ENCODE results near the gene TMEM205. TPM values are rescaled to one million over a fixed set of nuclear protein-coding genes. Genes with fewer than 3 reads are reported as not detected.

The TMEM205 gene
- total RNA-seq, 2 experiments from 2014 or later: 39.9 to 58.9 TPM

- peak; percentile 48 for DNase-seq (ENCODE audit: low spot score)
- Histone ChIP-seq H3K27ac (ENCODE audit: low read depth, low read length, poor library complexity, severe bottlenecking) (no peak overlapping the region), H3K79me2 (ENCODE audit: insufficient read depth, low read depth, low read length) (peaks cover 26% of the 10 kb centered on the region), H4K20me1 (ENCODE audit: insufficient read depth, low read length) (no peaks in the 10 kb centered on the region), H2AFZ (ENCODE audit: low read length) (no peak overlapping the region), H3K9me3 (ENCODE audit: low read length) (no peaks in the 10 kb centered on the region), H3K4me1 (ENCODE audit: insufficient read depth, low read length, poor library complexity, severe bottlenecking) (peaks cover 62% of the 10 kb centered on the region), H3K9me2 (ENCODE audit: insufficient read depth, low read length) (no peaks in the 10 kb centered on the region), H3K36me3 (ENCODE audit: insufficient read depth, low read length) (peaks cover 18% of the 10 kb centered on the region; the same call in 1 of the 2 replicates), H3K4me2 (ENCODE audit: low read length) (peak overlapping the region; percentile 37; the same call in 1 of the 2 replicates), H3K4me3 (ENCODE audit: low read depth, low read length, poor library complexity, severe bottlenecking) (no peak overlapping the region)
- intact Hi-C loops (cut with micrococcal nuclease; ENCODE audit: unreplicated experiment): no loop called here
- CTCF ChIA-PET (ENCODE audit: unreplicated experiment): interaction anchor here (2.6 kb wide), 1 partner anchor 104 kb away, joined by 11 read pairs; no protein-coding TSS in a partner anchor
- no TSS peak for BruUV-seq (replicated peaks)
- POLR2A ChIA-PET: no interaction called here
- TF ChIP-seq EZH2phosphoT487 (IDR thresholded peaks at IDR 0.05; ENCODE audit: borderline replicate concordance, low read depth, low read length): no peak
- TF ChIP-seq CTCF (conservative IDR thresholded peaks at IDR 0.05; ENCODE audit: low read length): peak; percentile 76
These were observed 32.5 kb upstream of the TMEM205 start for GRCh38 chr19:11378319-11379189.

GRCh38 chr19:11377756-11378155, 31.7 kb upstream of the TMEM205 start:
- CTCF ChIA-PET (ENCODE audit: unreplicated experiment): interaction anchor here (2.6 kb wide), 1 partner anchor 105 kb away, joined by 11 read pairs; no protein-coding TSS in a partner anchor
- intact Hi-C loops (cut with micrococcal nuclease; ENCODE audit: unreplicated experiment): no loop called here
- Histone ChIP-seq H3K36me3 (ENCODE audit: insufficient read depth, low read length) (peaks cover 18% of the 10 kb centered on the region; the same call in 1 of the 2 replicates), H4K20me1 (ENCODE audit: insufficient read depth, low read length) (no peaks in the 10 kb centered on the region), H3K4me2 (ENCODE audit: low read length) (peak overlapping the region; percentile 37; the same call in 1 of the 2 replicates), H2AFZ (ENCODE audit: low read length) (no peak overlapping the region; the same call in 1 of the 2 replicates), H3K27ac (ENCODE audit: low read depth, low read length, poor library complexity, severe bottlenecking) (peak overlapping the region; percentile 80), H3K4me1 (ENCODE audit: insufficient read depth, low read length, poor library complexity, severe bottlenecking) (peaks cover 60% of the 10 kb centered on the region), H3K9me3 (ENCODE audit: low read length) (no peaks in the 10 kb centered on the region), H3K4me3 (ENCODE audit: low read depth, low read length, poor library complexity, severe bottlenecking) (peak overlapping the region; percentile 87), H3K79me2 (ENCODE audit: insufficient read depth, low read depth, low read length) (peaks cover 26% of the 10 kb centered on the region), H3K9me2 (ENCODE audit: insufficient read depth, low read length) (no peaks in the 10 kb centered on the region)
- POLR2A ChIA-PET: interaction anchor here (1.5 to 1.7 kb wide), 2 partner anchors 38 to 105 kb away, joined by 4 to 5 read pairs; partner anchors contain the start of gene RAB3D
- TF ChIP-seq EZH2phosphoT487 (IDR thresholded peaks at IDR 0.05; ENCODE audit: borderline replicate concordance, low read depth, low read length) (no peak), CTCF (conservative IDR thresholded peaks at IDR 0.05; ENCODE audit: low read length) (no peak)
- BruUV-seq (replicated peaks): no TSS peak
- no peak for DNase-seq (ENCODE audit: low spot score)
